Adrenal gland (tissue), 5 donors: ENCODE results near the gene HOXA13.

Experiments used
- POLR2A ChIP-seq, 2 donors: fragments of 450-650 bp; IDR thresholded peaks; one replicate each; pipeline ENCODE4 v1.6.1; 2017; ENCODE audit warnings: antibody characterized with exemption in 2 of 2, mild to moderate bottlenecking in 2 of 2, moderate library complexity in 1 of 2
- TF ChIP-seq, protein P1 (sequence below), 6 experiments: fragments of 450-650 bp in 4 of 6; fragments of 200-600 bp in 2 of 6; sonication (generic) in 1 of 6; IDR thresholded peaks; 1 replicate in 5 of 6; 2 replicates in 1 of 6; pipeline versions ENCODE4 v1.5.1 to v1.8.0; 2016 to 2021; ENCODE audit warnings: antibody characterized with exemption in 6 of 6, mild to moderate bottlenecking in 2 of 6, moderate library complexity in 1 of 6
- donor health status: DM: no; HTN: no; CAD: no.

DNA sequence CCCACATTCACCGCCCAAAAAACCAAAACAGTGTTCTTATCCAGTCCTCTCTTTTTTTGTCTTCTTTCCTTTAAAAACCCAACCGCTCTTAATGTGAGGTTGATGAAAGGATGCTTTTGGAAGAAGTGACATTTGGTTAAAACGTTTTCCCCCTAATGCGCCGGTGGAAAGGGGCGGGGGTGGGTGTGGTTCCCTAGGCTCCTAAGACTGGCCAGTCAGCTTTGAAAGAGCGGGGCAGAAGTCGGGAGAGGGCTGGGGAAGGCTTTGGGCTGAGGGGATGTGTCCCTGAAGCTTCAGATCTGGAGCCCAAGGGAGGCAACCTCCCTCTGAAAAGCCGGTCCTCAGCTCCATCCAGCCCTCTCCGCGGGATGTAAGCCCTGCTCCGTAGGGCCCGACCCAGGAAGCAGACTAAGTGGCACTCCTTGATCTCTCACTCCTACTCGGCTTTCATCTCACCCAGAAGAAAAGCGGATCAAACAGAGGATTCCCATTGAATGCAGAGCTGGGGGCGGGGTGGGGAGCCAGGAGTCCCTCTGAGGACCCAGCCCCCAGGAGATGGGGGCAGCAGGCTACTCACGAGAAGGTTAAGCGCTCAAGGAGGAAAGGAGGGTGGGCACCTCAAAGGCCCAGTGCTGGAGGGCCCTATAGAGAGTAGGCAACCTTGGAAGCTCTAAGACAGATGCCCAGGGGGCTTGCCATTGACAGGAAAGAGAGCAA, 40.3 kb upstream of the HOXA13 start:
- TF ChIP-seq POLR2A (IDR thresholded peaks at IDR 0.05): no peak
- TF ChIP-seq, protein P1, sequence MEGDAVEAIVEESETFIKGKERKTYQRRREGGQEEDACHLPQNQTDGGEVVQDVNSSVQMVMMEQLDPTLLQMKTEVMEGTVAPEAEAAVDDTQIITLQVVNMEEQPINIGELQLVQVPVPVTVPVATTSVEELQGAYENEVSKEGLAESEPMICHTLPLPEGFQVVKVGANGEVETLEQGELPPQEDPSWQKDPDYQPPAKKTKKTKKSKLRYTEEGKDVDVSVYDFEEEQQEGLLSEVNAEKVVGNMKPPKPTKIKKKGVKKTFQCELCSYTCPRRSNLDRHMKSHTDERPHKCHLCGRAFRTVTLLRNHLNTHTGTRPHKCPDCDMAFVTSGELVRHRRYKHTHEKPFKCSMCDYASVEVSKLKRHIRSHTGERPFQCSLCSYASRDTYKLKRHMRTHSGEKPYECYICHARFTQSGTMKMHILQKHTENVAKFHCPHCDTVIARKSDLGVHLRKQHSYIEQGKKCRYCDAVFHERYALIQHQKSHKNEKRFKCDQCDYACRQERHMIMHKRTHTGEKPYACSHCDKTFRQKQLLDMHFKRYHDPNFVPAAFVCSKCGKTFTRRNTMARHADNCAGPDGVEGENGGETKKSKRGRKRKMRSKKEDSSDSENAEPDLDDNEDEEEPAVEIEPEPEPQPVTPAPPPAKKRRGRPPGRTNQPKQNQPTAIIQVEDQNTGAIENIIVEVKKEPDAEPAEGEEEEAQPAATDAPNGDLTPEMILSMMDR (IDR thresholded peaks at IDR 0.05): no peak
